GM12872 (cell line): ENCODE data around the gene AHDC1.

Experiments
- TF ChIP-seq, protein P1 (sequence below): IDR thresholded peaks from 3 replicates; pipeline ENCODE4 v1.5.1; 2011; ENCODE audit warnings: low read depth, mild to moderate bottlenecking, low read length, moderate library complexity; ENCODE audit not compliant: insufficient read depth

Gene AHDC1

DNA sequence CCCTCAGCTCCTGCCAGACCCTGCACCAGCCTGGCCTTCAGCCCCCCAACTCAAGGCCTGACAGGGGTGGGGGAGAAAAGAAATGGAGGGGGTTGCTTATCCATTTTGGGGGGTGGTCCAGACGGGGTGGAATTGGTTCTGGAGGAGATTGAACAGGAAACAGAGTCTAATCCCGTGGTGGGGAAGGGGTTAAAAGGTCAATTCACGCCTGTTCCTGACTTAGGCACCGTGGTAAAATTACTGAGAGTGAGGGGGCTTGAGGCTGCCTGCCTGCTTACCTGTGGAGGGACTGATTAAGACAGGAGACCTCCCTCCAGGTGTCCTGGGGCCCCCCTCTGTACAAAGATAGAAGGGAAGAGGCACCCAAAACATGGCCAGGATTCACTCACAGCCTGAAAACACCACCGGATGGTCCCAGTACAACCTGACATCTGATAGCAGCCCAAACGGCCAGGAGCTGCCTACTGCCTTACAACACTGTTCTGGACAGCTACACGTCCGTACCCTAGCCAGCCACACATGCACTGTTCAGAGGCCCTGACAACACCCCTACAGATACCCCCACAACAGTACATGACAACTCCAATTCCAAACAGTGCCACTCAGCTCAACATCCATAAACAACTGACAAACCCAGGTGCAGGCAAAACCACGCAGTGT lies 31.8 kb downstream of the AHDC1 start:
- TF ChIP-seq, protein P1, sequence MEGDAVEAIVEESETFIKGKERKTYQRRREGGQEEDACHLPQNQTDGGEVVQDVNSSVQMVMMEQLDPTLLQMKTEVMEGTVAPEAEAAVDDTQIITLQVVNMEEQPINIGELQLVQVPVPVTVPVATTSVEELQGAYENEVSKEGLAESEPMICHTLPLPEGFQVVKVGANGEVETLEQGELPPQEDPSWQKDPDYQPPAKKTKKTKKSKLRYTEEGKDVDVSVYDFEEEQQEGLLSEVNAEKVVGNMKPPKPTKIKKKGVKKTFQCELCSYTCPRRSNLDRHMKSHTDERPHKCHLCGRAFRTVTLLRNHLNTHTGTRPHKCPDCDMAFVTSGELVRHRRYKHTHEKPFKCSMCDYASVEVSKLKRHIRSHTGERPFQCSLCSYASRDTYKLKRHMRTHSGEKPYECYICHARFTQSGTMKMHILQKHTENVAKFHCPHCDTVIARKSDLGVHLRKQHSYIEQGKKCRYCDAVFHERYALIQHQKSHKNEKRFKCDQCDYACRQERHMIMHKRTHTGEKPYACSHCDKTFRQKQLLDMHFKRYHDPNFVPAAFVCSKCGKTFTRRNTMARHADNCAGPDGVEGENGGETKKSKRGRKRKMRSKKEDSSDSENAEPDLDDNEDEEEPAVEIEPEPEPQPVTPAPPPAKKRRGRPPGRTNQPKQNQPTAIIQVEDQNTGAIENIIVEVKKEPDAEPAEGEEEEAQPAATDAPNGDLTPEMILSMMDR, result no peak

DNA sequence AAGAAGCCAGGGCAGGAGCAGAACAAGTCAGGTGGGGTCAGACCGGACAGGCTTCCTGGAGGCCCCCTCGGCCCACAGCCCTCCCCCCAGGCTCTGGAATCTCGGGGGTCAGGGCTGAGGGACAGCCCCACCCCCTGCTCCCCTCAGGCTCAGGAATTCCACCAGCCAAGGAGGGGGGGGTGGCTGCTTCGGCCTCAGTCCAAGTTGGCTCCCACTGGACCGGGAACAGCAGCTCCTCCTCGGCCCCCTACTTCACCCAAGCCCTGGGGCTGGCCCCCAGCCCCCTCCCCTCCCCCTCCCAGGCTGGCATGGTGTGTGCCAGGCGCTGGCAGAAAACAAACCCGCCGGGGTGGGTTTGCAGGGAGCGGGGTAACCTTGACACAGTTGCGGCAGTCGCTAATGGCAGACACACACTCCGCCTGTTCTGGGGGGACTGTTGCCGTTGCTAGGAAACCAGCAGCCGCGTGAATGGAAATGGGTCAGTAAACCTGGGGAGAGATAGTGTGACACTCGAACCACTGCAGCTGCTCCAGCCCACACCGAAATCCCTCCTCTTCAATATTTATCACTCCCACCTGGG lies 32.4 kb downstream of the AHDC1 start:
- TF ChIP-seq, protein P1, result no peak

DNA sequence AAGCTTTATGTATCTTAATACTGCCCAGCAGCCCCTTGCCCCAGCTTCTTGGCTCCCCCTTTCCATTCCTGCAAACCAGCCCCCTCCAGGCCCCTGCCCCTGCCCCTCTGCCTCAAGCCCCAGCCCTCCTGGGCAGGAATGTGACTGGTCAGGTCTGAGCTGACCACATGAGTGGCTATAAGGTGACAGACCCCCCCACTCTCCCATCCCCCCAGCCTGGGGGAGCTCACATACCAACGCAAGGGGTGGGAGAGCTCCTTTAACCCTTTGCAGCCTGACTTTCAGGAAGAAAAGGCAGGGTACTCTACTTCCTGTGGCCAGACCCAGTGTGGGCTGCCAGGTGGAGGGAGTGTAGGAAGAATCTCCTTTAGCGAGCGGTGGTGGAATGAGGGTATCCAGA lies 33.2 kb downstream of the AHDC1 start:
- TF ChIP-seq, protein P1, result no peak

DNA sequence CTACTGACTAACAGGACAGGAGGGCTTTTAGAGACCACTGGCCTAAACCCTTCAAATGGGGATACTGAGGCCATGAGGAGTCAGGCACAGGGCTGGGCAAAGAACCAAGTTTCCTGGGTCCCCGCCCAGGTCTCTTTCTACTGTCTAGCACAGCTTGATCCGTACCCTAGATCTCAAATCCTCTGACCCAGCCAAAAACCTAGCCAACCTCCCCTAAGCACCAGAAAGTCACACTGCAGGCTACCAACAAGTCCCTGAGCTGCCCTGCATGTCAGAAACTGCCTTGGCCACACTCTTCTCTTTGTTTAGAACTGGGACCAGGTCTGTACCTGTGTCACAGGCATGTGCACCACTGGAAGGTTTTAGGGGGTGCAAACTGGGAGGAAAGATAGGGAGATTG lies 33.6 kb downstream of the AHDC1 start:
- TF ChIP-seq, protein P1, result no peak

DNA sequence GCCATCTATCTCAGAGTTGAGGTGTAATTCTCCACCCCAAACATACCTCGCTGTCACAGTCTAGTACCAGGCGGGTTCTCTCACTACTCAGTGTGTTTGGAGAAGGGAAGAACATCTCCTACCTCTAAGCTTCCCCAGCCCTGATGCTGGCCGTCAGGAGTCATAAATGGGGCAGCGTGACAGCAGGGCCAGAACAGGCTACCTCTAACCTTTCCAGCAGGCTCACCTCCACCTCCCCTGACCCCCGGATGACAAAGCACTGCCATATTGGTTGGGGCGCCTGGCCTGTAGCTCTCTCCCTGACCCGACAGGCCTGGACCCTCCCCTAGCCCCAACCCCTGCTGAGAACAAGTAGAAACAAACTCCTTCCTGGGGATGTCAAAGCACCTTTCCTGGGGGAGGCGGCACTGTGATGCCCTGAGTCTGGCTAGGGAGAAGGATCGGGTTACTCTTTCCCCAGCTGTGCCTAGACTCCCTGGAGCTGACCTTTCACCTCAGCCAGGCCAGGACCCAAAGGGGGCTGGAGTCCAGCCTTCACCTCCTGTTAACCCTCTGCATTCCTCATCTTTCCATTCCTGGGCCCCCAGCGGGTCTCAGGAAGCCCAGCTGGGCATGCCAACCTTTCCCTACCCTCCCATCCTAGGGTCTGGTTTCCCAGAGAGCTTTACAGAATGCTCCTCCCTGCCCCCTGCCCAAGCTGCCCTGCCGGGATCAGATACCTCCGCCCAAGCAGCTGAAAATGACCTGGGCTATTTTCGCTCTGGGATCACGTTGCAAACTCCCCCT lies 34.2 kb downstream of the AHDC1 start:
- TF ChIP-seq, protein P1, result no peak

DNA sequence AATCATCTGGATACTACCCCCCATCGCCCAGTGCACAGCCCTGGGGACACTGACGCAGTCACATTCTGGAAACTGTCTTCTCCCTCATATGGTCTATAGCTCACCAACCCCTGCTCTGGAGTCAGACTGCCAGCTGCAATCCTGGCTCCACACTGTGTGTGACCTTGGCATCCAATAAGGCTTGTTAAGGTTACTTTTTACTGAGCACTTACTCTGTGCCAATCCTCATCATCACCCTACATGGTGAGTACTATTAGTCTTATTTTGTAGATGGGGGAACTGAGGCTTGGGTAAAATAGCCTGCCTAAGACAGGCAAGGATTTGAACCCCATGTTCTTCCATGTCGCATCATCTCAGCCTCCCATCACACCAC lies 34.9 kb downstream of the AHDC1 start:
- TF ChIP-seq, protein P1, result no peak

DNA sequence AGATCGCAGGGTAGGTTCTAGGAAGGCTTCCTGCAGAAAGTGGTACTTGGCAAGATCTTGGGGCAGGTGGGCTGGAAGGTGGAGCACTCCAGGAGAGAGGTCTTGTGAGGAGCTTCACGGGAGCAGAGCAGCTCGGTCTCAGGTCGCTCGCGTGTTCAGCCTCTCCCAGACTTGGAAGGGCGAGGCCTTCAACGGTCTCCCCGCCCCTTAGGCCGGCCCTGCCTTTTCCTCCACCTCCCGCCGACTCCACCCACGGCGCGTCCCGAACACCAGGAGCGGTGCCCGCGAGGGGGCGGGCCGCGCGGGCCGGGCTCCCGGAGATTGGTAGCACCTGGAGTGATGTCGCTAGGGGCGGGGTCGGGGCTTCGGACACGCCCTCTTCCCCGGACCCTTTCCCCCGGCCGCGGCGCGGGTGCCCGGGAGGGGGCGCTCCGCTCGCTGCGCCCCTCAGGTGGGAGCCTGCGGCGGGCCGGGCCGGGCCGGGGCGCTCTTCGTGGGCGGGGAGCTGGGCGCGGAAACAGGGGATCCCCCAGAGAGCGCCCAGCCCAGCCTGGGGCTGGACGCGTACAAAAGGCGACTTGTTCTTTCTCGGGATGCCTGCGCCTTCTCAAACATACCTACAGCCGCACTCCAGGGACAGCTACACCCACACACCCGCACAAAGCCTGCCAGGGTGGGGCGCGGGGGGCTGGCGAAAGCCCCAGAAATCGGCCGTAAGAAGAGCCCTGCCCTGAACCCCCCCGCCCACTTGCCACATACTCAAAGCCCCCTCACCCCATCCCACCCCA lies 35.5 kb downstream of the AHDC1 start:
- TF ChIP-seq, protein P1, result peak; percentile 69
